PC-9 (cell line): ENCODE results near the gene DNASE1L1. TPM values are rescaled to one million over a fixed set of nuclear protein-coding genes. Genes with fewer than 3 reads are reported as not detected.

Experiments used
- BruUV-seq: library from RNA; stranded (reverse); fragments of 400-500 nt; replicated peaks from 2 replicates; lab custom pipeline; 2021; lab: Mats Ljungman, UMichigan
- CTCF ChIA-PET: fragments of 300-600 bp; sonication (Branson Sonifier 250); formaldehyde crosslinking; loops from one replicate; lab custom pipeline; 2022; ENCODE audit warnings: antibody characterized with exemption; lab: Charles Lee
- POLR2A ChIA-PET: fragments of 300-600 bp; sonication (Branson Sonifier 250); formaldehyde crosslinking; loops from one replicate; lab custom pipeline; 2022; ENCODE audit warnings: antibody characterized with exemption; ENCODE audit not compliant: unreplicated experiment; lab: Charles Lee
- DNase-seq, 2 experiments: peaks; one replicate each; pipeline versions ENCODE4 v3.0.0 to v3.0.0-alpha.2; 2015 to 2022; ENCODE audit warnings: mixed read lengths in 1 of 2
- H2AFZ ChIP-seq: fragments of 200-600 bp; sonication (generic); 2 replicates; pipeline ENCODE4 v1.8.1; 2017; ENCODE audit warnings: antibody characterized with exemption
- H3F3A ChIP-seq: fragments of 200-600 bp; sonication (generic); 2 replicates; pipeline ENCODE4 v1.8.1; 2017; ENCODE audit warnings: antibody characterized with exemption, mild to moderate bottlenecking, low read depth; ENCODE audit not compliant: insufficient read depth
- H3K27ac ChIP-seq: fragments of 200-600 bp; sonication (generic); 2 replicates; pipeline ENCODE4 v1.6.1; 2016; ENCODE audit warnings: mixed run types
- H3K27me3 ChIP-seq: fragments of 200-600 bp; sonication (generic); 2 replicates; pipeline ENCODE4 v1.6.1; 2016; ENCODE audit warnings: low read depth, mixed run types; ENCODE audit not compliant: insufficient read depth
- H3K36me3 ChIP-seq: fragments of 200-600 bp; sonication (generic); 2 replicates; pipeline ENCODE4 v1.6.1; 2016; ENCODE audit warnings: low read depth, mixed run types
- H3K4me1 ChIP-seq: fragments of 200-600 bp; sonication (generic); replicated peaks from 2 replicates; pipeline ENCODE4 v1.6.1; 2016; ENCODE audit warnings: mixed run types; ENCODE audit not compliant: insufficient read depth
- H3K4me2 ChIP-seq: fragments of 200-600 bp; sonication (generic); 2 replicates; pipeline ENCODE4 v1.6.1; 2017; ENCODE audit warnings: mixed run types
- H3K4me3 ChIP-seq: fragments of 200-600 bp; sonication (generic); 2 replicates; pipeline ENCODE4 v1.6.1; 2016; ENCODE audit warnings: mixed run types
- H3K79me2 ChIP-seq: fragments of 200-600 bp; sonication (generic); 2 replicates; pipeline ENCODE4 v1.6.1; 2017; ENCODE audit warnings: low read depth, mixed run types
- H3K9me2 ChIP-seq: fragments of 200-600 bp; sonication (generic); 2 replicates; pipeline ENCODE4 v1.8.1; 2017; ENCODE audit warnings: mild to moderate bottlenecking; ENCODE audit not compliant: insufficient read depth
- H3K9me3 ChIP-seq: fragments of 200-600 bp; sonication (generic); 2 replicates; pipeline ENCODE4 v1.8.1; 2016; ENCODE audit warnings: low read depth; ENCODE audit not compliant: insufficient read depth
- H4K20me1 ChIP-seq: fragments of 200-600 bp; sonication (generic); 2 replicates; pipeline ENCODE4 v1.8.1; 2017; ENCODE audit not compliant: insufficient read depth
- EZH2 ChIP-seq: fragments of 200-600 bp; sonication (generic); IDR thresholded peaks from 2 replicates; pipeline ENCODE4 v1.8.0; 2017; ENCODE audit warnings: antibody characterized with exemption, low read depth
- intact Hi-C: fragments of 100-400 bp; cut with micrococcal nuclease; formaldehyde crosslinking; loops from one replicate; pipeline ENCODE4 v1.10.0; 2022; ENCODE audit not compliant: unreplicated experiment
- total RNA-seq: library from RNA; stranded (reverse); gene quantifications from 2 replicates; pipeline ENCODE4 v1.2.3, GENCODE V29; 2021
- TF ChIP-seq, protein P1 (sequence below): fragments of 200-600 bp; sonication (generic); conservative IDR thresholded peaks from 2 replicates; pipeline ENCODE4 v1.6.1; 2017; ENCODE audit warnings: mixed run types, antibody characterized with exemption, mild to moderate bottlenecking, moderate library complexity

DNASE1L1 gene
- total RNA-seq, 1 experiment from 2014 or later: 28.3 TPM

DNA sequence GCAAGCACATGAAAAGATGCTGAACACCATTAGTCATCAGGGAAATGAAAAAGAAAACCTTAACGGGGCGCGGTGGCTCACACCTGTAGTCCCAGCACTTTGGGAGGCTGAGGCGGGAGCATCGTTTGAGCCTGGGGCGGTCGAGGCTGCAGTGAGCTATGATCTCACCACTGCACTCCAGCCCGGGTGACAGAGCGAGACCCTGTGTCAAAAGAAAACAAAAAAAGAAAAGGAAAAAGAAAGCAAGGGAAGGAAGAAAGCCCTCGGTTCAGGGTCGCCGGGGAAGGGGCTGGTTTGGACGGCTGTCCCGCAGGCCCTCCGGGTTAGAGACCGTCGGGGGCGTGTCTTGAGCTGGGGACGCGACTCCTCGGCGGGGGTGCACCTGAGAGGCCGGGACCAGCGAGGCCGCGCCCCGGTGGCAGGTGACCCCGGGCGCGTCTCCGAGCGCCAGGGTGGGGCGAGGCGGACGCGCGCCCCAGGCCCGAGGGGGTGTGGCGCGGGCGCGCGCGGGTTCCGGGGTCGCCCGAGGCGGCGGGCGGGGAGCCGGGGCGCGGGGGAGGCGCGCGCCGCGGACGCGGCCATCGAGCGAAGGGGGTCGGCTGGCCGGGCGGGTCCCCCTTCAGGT, 48.5 kb upstream of the DNASE1L1 start:
- ChIA-PET POLR2A (interaction anchor here (0.7 to 1.2 kb wide), 3 partner anchors 15 to 27 kb away, joined by 3 to 9 read pairs (median 6); partner anchors contain the start of gene LAGE3), CTCF (interaction anchor here (1.0 kb wide), 1 partner anchor 84 kb away, joined by 6 read pairs; no protein-coding TSS in a partner anchor)
- peaks cover 8% of the 10 kb centered on the region; the same call in 1 of the 2 replicates for H3F3A ChIP-seq
- H3K27ac ChIP-seq: no peak overlapping the region
- peaks cover 6% of the 10 kb centered on the region; the same call in 1 of the 2 replicates for H3K79me2 ChIP-seq
- no peaks in the 10 kb centered on the region for H3K36me3 ChIP-seq
- H3K4me3 ChIP-seq: peak overlapping the region; percentile 66; the same call in 1 of the 2 replicates
- no peak overlapping the region for H2AFZ ChIP-seq
- no peaks in the 10 kb centered on the region for H3K27me3 ChIP-seq
- peak overlapping the region; percentile 69 for H3K4me2 ChIP-seq
- H4K20me1 ChIP-seq: no peaks in the 10 kb centered on the region
- BruUV-seq: no TSS peak
- H3K4me1 ChIP-seq: peaks cover 5% of the 10 kb centered on the region
- H3K9me2 ChIP-seq: no peaks in the 10 kb centered on the region
- no peaks in the 10 kb centered on the region for H3K9me3 ChIP-seq
- TF ChIP-seq, protein P1, sequence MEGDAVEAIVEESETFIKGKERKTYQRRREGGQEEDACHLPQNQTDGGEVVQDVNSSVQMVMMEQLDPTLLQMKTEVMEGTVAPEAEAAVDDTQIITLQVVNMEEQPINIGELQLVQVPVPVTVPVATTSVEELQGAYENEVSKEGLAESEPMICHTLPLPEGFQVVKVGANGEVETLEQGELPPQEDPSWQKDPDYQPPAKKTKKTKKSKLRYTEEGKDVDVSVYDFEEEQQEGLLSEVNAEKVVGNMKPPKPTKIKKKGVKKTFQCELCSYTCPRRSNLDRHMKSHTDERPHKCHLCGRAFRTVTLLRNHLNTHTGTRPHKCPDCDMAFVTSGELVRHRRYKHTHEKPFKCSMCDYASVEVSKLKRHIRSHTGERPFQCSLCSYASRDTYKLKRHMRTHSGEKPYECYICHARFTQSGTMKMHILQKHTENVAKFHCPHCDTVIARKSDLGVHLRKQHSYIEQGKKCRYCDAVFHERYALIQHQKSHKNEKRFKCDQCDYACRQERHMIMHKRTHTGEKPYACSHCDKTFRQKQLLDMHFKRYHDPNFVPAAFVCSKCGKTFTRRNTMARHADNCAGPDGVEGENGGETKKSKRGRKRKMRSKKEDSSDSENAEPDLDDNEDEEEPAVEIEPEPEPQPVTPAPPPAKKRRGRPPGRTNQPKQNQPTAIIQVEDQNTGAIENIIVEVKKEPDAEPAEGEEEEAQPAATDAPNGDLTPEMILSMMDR: no peak
- TF ChIP-seq EZH2: no peak
- peak; percentile 68 to 80 for DNase-seq
- intact Hi-C loops: loop anchor here (2.0 to 5.0 kb wide), 3 partner anchors 27 to 60 kb away; partner anchors contain the start of genes DNASE1L1 and RPL10

DNA sequence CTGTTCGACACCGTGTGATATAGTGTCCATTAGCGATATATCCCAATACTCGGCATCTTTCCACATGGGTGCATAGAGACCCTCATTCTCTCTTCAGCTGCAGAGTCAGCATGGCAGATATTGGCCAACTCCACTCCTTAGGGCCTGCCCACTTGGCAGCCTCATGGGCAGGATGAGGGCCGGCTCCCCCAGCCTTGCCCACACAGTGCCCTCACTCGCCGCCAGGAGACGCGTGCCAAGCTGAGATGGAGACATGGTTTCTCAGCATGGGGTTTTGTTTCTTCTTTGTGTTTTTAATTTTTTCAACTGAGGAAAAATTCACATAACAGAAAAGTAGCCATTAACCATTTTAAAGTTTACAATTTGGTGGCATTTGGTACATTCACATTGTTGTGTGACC, 43.8 kb upstream of the DNASE1L1 start:
- Histone ChIP-seq H3K36me3 (no peaks in the 10 kb centered on the region), H3F3A (peaks cover 8% of the 10 kb centered on the region; the same call in 1 of the 2 replicates), H4K20me1 (no peaks in the 10 kb centered on the region), H3K27me3 (no peaks in the 10 kb centered on the region), H3K27ac (no peak overlapping the region), H3K4me1 (no peaks in the 10 kb centered on the region), H3K9me3 (no peaks in the 10 kb centered on the region), H2AFZ (no peak overlapping the region), H3K4me3 (no peak overlapping the region), H3K79me2 (no peaks in the 10 kb centered on the region), H3K9me2 (no peaks in the 10 kb centered on the region), H3K4me2 (no peak overlapping the region)
- ChIA-PET POLR2A (interaction anchor here (0.6 kb wide), 1 partner anchor 11 kb away, joined by 8 read pairs; no protein-coding TSS in a partner anchor), CTCF (no interaction called here)
- intact Hi-C loops: no loop called here
- TF ChIP-seq EZH2: no peak
- TF ChIP-seq, protein P1: no peak
- no TSS peak for BruUV-seq
- no peak for DNase-seq

DNA sequence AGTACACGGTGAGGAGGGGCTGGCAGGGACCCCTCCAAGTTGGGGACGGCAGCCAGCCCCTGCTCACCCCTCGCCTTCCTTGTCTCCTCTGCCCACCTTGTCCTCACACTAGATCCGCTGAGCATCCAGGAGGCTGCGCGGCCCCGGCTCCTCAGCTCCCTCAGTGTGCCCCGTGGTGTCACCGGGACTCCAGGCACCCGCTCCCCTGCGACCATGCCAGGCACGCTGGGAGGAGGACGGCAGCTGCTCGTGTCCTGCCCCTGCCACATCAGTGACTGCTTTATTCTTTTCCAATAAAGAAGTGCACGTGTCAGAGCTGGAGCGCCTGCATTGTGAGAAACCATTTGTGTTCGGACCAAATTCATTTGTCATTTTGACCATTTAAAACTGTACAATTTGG, 41.3 kb upstream of the DNASE1L1 start:
- Histone ChIP-seq H3K4me3 (no peak overlapping the region), H3K9me2 (no peaks in the 10 kb centered on the region), H2AFZ (no peak overlapping the region), H4K20me1 (no peaks in the 10 kb centered on the region), H3K36me3 (no peaks in the 10 kb centered on the region), H3K27ac (no peak overlapping the region), H3F3A (no peaks in the 10 kb centered on the region), H3K4me2 (no peak overlapping the region), H3K9me3 (no peaks in the 10 kb centered on the region), H3K79me2 (peaks cover under 1% of the 10 kb centered on the region; the same call in 1 of the 2 replicates), H3K4me1 (no peaks in the 10 kb centered on the region), H3K27me3 (no peaks in the 10 kb centered on the region)
- TF ChIP-seq, protein P1: no peak
- no peak for TF ChIP-seq EZH2
- POLR2A ChIA-PET: no interaction called here
- no peak for DNase-seq
- intact Hi-C loops: no loop called here
- no TSS peak for BruUV-seq
- CTCF ChIA-PET: no interaction called here
